HepG2 (cell line): ENCODE data around the gene GIMAP1. TPM values are rescaled to one million over a fixed set of nuclear protein-coding genes. Genes with fewer than 3 reads are reported as not detected.

Experiments
- ATAC-seq: fragments of 200-7000 bp; cut with Tn5 transposase; 3 replicates; pipeline ENCODE4 v1.9.1; 2020; ENCODE audit warnings: mild to moderate bottlenecking, moderate library complexity
- BruUV-seq: library from RNA; stranded (reverse); fragments of 400-500 nt; replicated peaks from 2 replicates; lab custom pipeline; 2021; lab: Mats Ljungman, UMichigan
- CTCF ChIA-PET: fragments of 300-600 bp; formaldehyde crosslinking; extraction: SDS; loops from one replicate; lab custom pipeline; 2021; ENCODE audit warnings: low total read pairs, inconsistent platforms, low intra/inter-chr PET ratio; lab: Yijun Ruan, JAX
- POLR2A ChIA-PET: fragments of 350-600 bp; sonication (Branson Sonifier 250); formaldehyde crosslinking; loops from one replicate; lab custom pipeline; 2020; ENCODE audit warnings: antibody characterized with exemption, inconsistent platforms; lab: Yijun Ruan, JAX
- DNase-seq: peaks from one replicate; pipeline ENCODE4 v3.0.0-alpha.2; 2015; ENCODE audit warnings: low spot score
- FAIRE-seq: peaks from 3 replicates; lab custom pipeline; 2011; peaks lifted over from hg19 to GRCh38; lab: Jason Lieb, UNC
- H2AFZ ChIP-seq: one replicate; pipeline ENCODE4 v1.6.1; 2011; ENCODE audit warnings: low read length, inconsistent platforms
- H3K27ac ChIP-seq: fragments of 300-600 bp; 3 replicates; pipeline ENCODE4 v1.8.0; 2011; ENCODE audit warnings: mixed run types, mild to moderate bottlenecking, mixed read lengths, low read length, inconsistent platforms; ENCODE audit not compliant: insufficient read depth; ENCODE audit errors: extremely low read length
- H3K27me3 ChIP-seq, 2 experiments: fragments of 200-600 bp in 1 of 2; 2 replicates in 1 of 2; 3 replicates in 1 of 2; pipeline versions ENCODE4 v1.6.0 to v1.8.0; 2011; ENCODE audit warnings: low read length in 2 of 2, mild to moderate bottlenecking in 2 of 2, moderate library complexity in 2 of 2, inconsistent platforms in 1 of 2; ENCODE audit not compliant: insufficient read depth in 2 of 2, control insufficient read depth in 1 of 2
- H3K36me3 ChIP-seq, 2 experiments: fragments of 200-600 bp in 1 of 2; replicated peaks in 1 of 2; 2 replicates in 1 of 2; 3 replicates in 1 of 2; pipeline versions ENCODE4 v1.5.1 to v1.8.0; 2011; ENCODE audit warnings: low read length in 2 of 2, inconsistent platforms in 1 of 2; ENCODE audit not compliant: insufficient read depth in 2 of 2, control insufficient read depth in 1 of 2
- H3K4me1 ChIP-seq: 2 replicates; pipeline ENCODE4 v1.5.1; 2012; ENCODE audit warnings: low read length, inconsistent platforms; ENCODE audit not compliant: insufficient read depth
- H3K4me2 ChIP-seq: 2 replicates; pipeline ENCODE4 v1.6.0; 2011; ENCODE audit warnings: low read depth, low read length, inconsistent platforms
- H3K4me3 ChIP-seq, 3 experiments: fragments of 200-600 bp in 1 of 3; sonication (generic), shearing (Covaris generic) in 1 of 3; replicated peaks in 1 of 3; 2 replicates each; pipeline ENCODE4 v1.5.1; 2011 to 2016; ENCODE audit warnings: low read length in 3 of 3, inconsistent platforms in 2 of 3, low read depth in 2 of 3, mild to moderate bottlenecking in 2 of 3, control low read depth in 1 of 3, mixed read lengths in 1 of 3; ENCODE audit not compliant: insufficient read depth in 1 of 3
- H3K79me2 ChIP-seq: one replicate; pipeline ENCODE4 v1.6.1; 2011; ENCODE audit warnings: low read length, inconsistent platforms; ENCODE audit not compliant: insufficient read depth
- H3K9ac ChIP-seq: 2 replicates; pipeline ENCODE4 v1.6.0; 2011; ENCODE audit warnings: mild to moderate bottlenecking, low read depth, low read length, inconsistent platforms; ENCODE audit not compliant: insufficient read depth
- H3K9me3 ChIP-seq: 2 replicates; pipeline ENCODE4 v1.5.1; 2012; ENCODE audit warnings: mild to moderate bottlenecking, low read length
- H4K20me1 ChIP-seq: 2 replicates; pipeline ENCODE4 v1.6.0; 2011; ENCODE audit warnings: inconsistent platforms, mild to moderate bottlenecking, low read length, moderate library complexity; ENCODE audit not compliant: insufficient read depth
- ATF7 ChIP-seq, 2 experiments: fragments of 450-650 bp in 1 of 2; sonication (generic) in 1 of 2; formaldehyde crosslinking in 1 of 2; IDR thresholded peaks; 2 replicates each; pipeline versions ENCODE4 v1.4.0 to v1.6.1; 2016 to 2020; ENCODE audit warnings: antibody characterized with exemption in 1 of 2, mild to moderate bottlenecking in 1 of 2, missing genetic modification reagents in 1 of 2
- ZNF274 ChIP-seq: sonication (generic); formaldehyde crosslinking; IDR thresholded peaks from 2 replicates; pipeline ENCODE4 v1.5.1; 2020; ENCODE audit warnings: mild to moderate bottlenecking, missing genetic modification reagents
- ZNF543 ChIP-seq: sonication (generic); formaldehyde crosslinking; IDR thresholded peaks from 2 replicates; pipeline ENCODE4 v1.4.0; 2020; ENCODE audit warnings: mild to moderate bottlenecking, missing genetic modification reagents
- ZNF549 ChIP-seq: sonication (generic); formaldehyde crosslinking; IDR thresholded peaks from 2 replicates; pipeline ENCODE4 v1.5.0; 2020; ENCODE audit warnings: missing genetic modification reagents
- ZNF652 ChIP-seq: IDR thresholded peaks from 2 replicates; pipeline ENCODE4 v1.6.1; 2016; ENCODE audit warnings: low read depth, borderline replicate concordance
- WGBS: methylation state at CpG from one replicate; pipeline ENCODE4 v1.1.6; 2017; ENCODE audit warnings: low lambda C conversion rate; 5-methylcytosine and 5-hydroxymethylcytosine counted together
- in situ Hi-C: cut with HindIII; loops from 2 replicates; pipeline ENCODE4 v1.10.0; 2017; ENCODE audit warnings: low pct_unique_long_range_greater_than_20kb; ENCODE audit not compliant: extremely low pct_ligation_motif_present
- intact Hi-C: fragments of 100-400 bp; cut with micrococcal nuclease; formaldehyde crosslinking; loops from one replicate; pipeline ENCODE4 v1.10.0; 2022; ENCODE audit not compliant: unreplicated experiment
- polyA plus RNA-seq, 8 experiments: library from polyadenylated mRNA; depleted of rRNA in 3 of 8; stranded (reverse) in 7 of 8; unstranded in 1 of 8; fragments of >200 nt; fragmentation: Illumina TruSeq in 4 of 8; extraction: Trizol in 4 of 8; gene quantifications; 2 replicates each; pipeline versions ENCODE4 v1.2.1 to v1.2.3, GENCODE V29; 2011 to 2016; ENCODE audit warnings: low read depth in 4 of 8, missing spikeins in 1 of 8, mixed read lengths in 1 of 8; ENCODE audit not compliant: insufficient read depth in 1 of 8
- total RNA-seq, 5 experiments: library from RNA; depleted of rRNA; stranded (reverse); fragments of >200 nt; fragmentation: Illumina TruSeq; extraction: Trizol; gene quantifications; 2 replicates each; pipeline ENCODE4 v1.2.3, GENCODE V29; 2016; ENCODE audit warnings: low read depth in 1 of 5
- TF ChIP-seq, protein P1 (sequence below): sonication (generic); formaldehyde crosslinking; IDR thresholded peaks from 2 replicates; pipeline ENCODE4 v1.4.0; 2020; ENCODE audit warnings: low read depth, missing genetic modification reagents

The GIMAP1 gene
- total and polyA plus RNA-seq, 2 of the 13 experiments (the other 11 are each of a cell fraction or from before 2014, with no cell fraction given): not detected

DNA sequence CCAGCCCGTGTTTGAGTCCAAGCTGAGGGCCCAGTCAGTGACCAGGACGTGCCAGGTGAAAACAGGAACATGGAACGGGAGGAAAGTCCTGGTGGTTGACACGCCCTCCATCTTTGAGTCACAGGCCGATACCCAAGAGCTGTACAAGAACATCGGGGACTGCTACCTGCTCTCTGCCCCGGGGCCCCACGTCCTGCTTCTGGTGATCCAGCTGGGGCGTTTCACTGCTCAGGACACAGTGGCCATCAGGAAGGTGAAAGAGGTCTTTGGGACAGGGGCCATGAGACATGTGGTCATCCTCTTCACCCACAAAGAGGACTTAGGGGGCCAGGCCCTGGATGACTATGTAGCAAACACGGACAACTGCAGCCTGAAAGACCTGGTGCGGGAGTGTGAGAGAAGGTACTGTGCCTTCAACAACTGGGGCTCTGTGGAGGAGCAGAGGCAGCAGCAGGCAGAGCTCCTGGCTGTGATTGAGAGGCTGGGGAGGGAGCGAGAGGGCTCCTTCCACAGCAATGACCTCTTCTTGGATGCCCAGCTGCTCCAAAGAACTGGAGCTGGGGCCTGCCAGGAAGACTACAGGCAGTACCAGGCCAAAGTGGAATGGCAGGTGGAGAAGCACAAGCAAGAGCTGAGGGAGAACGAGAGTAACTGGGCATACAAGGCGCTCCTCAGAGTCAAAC is 26.0 kb downstream of the GIMAP1 start (continued):
- TF ChIP-seq, protein P1, sequence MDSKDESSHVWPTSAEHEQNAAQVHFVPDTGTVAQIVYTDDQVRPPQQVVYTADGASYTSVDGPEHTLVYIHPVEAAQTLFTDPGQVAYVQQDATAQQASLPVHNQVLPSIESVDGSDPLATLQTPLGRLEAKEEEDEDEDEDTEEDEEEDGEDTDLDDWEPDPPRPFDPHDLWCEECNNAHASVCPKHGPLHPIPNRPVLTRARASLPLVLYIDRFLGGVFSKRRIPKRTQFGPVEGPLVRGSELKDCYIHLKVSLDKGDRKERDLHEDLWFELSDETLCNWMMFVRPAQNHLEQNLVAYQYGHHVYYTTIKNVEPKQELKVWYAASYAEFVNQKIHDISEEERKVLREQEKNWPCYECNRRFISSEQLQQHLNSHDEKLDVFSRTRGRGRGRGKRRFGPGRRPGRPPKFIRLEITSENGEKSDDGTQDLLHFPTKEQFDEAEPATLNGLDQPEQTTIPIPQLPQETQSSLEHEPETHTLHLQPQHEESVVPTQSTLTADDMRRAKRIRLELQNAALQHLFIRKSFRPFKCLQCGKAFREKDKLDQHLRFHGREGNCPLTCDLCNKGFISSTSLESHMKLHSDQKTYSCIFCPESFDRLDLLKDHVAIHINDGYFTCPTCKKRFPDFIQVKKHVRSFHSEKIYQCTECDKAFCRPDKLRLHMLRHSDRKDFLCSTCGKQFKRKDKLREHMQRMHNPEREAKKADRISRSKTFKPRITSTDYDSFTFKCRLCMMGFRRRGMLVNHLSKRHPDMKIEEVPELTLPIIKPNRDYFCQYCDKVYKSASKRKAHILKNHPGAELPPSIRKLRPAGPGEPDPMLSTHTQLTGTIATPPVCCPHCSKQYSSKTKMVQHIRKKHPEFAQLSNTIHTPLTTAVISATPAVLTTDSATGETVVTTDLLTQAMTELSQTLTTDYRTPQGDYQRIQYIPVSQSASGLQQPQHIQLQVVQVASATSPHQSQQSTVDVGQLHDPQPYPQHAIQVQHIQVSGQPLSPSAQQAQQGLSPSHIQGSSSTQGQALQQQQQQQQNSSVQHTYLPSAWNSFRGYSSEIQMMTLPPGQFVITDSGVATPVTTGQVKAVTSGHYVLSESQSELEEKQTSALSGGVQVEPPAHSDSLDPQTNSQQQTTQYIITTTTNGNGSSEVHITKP (CRISPR knock-in tag): no peak

DNA sequence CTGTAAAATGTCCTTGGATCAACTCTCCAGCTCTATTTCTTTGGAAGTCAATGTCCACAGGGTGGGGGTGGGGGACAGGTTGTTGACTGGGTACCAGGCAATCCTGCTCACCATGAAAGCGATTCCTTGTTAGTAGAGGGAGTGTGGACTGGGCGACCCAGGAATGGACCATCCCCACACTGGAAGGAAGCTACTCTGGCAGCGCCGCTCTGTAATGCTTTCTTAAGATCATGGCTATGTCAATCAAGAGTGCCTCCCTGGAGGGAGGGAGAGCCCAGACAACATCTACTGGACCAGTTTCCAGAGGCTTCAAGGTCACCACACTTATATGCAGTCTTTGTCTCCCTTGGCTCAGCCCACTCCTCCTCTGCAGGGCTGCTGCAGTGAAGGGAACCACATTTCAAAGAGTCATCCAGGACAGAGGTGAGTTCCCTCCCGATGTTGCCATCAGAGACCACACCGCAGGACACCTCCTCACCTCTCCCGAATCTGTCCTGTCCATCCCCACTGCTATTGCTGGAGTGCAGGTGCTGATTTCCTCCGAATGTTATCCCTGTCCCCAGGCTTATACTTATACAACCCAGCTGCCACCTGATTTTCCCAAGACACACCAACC is 27.7 kb downstream of the GIMAP1 start:
- H3K36me3 ChIP-seq: no peaks in the 10 kb centered on the region
- no peak overlapping the region for H3K4me3 ChIP-seq
- intact Hi-C loops: no loop called here
- no peak for FAIRE-seq
- ChIA-PET CTCF (no interaction called here), POLR2A (no interaction called here)
- H3K4me1 ChIP-seq: no peaks in the 10 kb centered on the region
- BruUV-seq: no TSS peak
- peaks cover 1 to 7% of the 10 kb centered on the region in 2 experiments; a peak in 1 of 5 replicates for H3K27me3 ChIP-seq
- WGBS: 35% methylated on average over 8 of the region's 8 CpGs
- no peak for TF ChIP-seq ATF7 (IDR thresholded peaks at IDR 0.05)
- no peak for TF ChIP-seq ATF7 (CRISPR knock-in tag; IDR thresholded peaks at IDR 0.05)
- no peak for TF ChIP-seq ZNF274 (CRISPR knock-in tag)
- TF ChIP-seq ZNF549 (CRISPR knock-in tag): no peak
- no peak for TF ChIP-seq ZNF652 (CRISPR knock-in tag)
- TF ChIP-seq ZNF543 (CRISPR knock-in tag): no peak
- TF ChIP-seq, all 625 proteins: peak for 0
- no peak for DNase-seq
- Histone ChIP-seq H3K4me2 (no peak overlapping the region), H4K20me1 (no peaks in the 10 kb centered on the region), H3K9me3 (no peaks in the 10 kb centered on the region), H3K9ac (no peak overlapping the region), H3K79me2 (no peaks in the 10 kb centered on the region), H3K27ac (no peak overlapping the region), H2AFZ (no peak overlapping the region)
- ATAC-seq: no peak
- in situ Hi-C loops: no loop called here
